ENCODE results near the gene KLHDC8B.

GRCh38 chr3:49132073-49132436, 39.3 kb upstream of the KLHDC8B start:
- TF ChIP-seq CTCF (conservative IDR thresholded peaks at IDR 0.05 in 1 of 2, IDR thresholded peaks at IDR 0.05 in 1 of 2; ENCODE audit: low read depth in 1 of 2, low read length in 2 of 2): no peak
- TF ChIP-seq EZH2 (IDR thresholded peaks at IDR 0.05; ENCODE audit: low read length, missing control alignments): no peak
